PC-3 (cell line): ENCODE data around the gene TNRC6B.

Source experiments
- CTCF ChIP-seq: fragments of 300-600 bp; sonication (generic); conservative IDR thresholded peaks from 2 replicates; pipeline ENCODE4 v1.5.1; 2017; ENCODE audit warnings: antibody characterized with exemption, low read depth, mild to moderate bottlenecking, low read length
- EZH2 ChIP-seq: fragments of 300-600 bp; sonication (generic); IDR thresholded peaks from one replicate; pipeline ENCODE4 v1.6.1; 2017; ENCODE audit warnings: antibody characterized with exemption, mild to moderate bottlenecking, low read length; ENCODE audit not compliant: unreplicated experiment
- EZH2phosphoT487 ChIP-seq: fragments of 300-600 bp; sonication (generic); IDR thresholded peaks from 2 replicates; pipeline ENCODE4 v1.6.1; 2018; ENCODE audit warnings: mild to moderate bottlenecking, antibody characterized with exemption, low read length, borderline replicate concordance

GRCh38 chr22:40203572-40203971, 25.8 kb downstream of the TNRC6B start:
- TF ChIP-seq CTCF (no peak), EZH2 (no peak), EZH2phosphoT487 (no peak)
